Right ventricle myocardium inferior (tissue), 1 donor: ENCODE data around the gene ZNF254. TPM values are rescaled to one million over a fixed set of nuclear protein-coding genes. Genes with fewer than 3 reads are reported as not detected.

Experiments used
- ATAC-seq: fragments of 200-7000 bp; cut with Tn5 transposase; one replicate; pipeline ENCODE4 v1.9.1; 2020; ENCODE audit warnings: mild to moderate bottlenecking, moderate library complexity
- DNase-seq: peaks from one replicate; pipeline ENCODE4 v3.0.0; 2021; ENCODE audit errors: missing footprints
- intact Hi-C: fragments of 100-400 bp; cut with DNase I; formaldehyde crosslinking; loops from one replicate; pipeline ENCODE4 v1.11.0; 2022
- total RNA-seq: library from RNA; stranded (reverse); fragmentation: NEBNext Ultra II Directional; extraction: Animal tissue kit (Norgen Biotek cat#: 25700); gene quantifications from one replicate; pipeline ENCODE4 v1.2.1, GENCODE V29; 2021
- donor health status: DM: no; HTN: yes; CAD: no; lungs with severe emphysema.

Gene ZNF254
- total RNA-seq, 1 donor from 2014 or later: 9.0 TPM

GRCh38 chr19:24166055-24166454 lies 79.1 kb downstream of the ZNF254 start:
- no peak for ATAC-seq
- no peak for DNase-seq
- intact Hi-C loops: no loop called here

DNA sequence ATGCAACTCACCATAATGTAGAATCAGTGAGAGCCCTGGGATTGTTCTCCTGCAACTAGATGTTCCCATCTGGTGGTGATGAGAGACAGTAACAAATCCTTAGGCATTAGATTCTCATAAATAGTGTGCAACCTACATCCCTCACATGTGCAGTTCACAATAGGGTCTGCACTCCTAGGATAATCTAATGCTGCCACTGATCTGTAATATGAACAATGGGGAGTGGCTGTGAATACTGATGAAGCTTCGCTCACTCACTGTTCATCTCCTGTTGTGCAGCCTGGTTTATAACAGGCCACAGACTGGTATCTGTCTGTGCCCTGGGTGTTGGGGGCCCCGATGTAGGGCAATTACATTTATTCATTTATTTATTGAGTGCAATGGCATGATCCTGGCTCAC lies 86.9 kb downstream of the ZNF254 start:
- ATAC-seq (no peak), DNase-seq (no peak)
- intact Hi-C loops: no loop called here

GRCh38 chr19:24177686-24178085 lies 90.7 kb downstream of the ZNF254 start:
- DNase-seq (no peak), ATAC-seq (no peak)
- intact Hi-C loops: no loop called here

- intact Hi-C loops: no loop called here
- ATAC-seq: no peak
- no peak for DNase-seq
These were observed 91.2 kb downstream of the ZNF254 start for GRCh38 chr19:24178207-24178606.

Other genes starting within 250 kb of the ZNF254 start
- 0.38 TPM for gene ZNF726, start 172.3 kb upstream of the ZNF254 start, total RNA-seq